ENCODE data around the gene C10orf62.
"Not testable (repeated sequence)": the region's sequence is repeated elsewhere in the genome, so short reads cannot be mapped to it uniquely, and the experiment has no call there.

The C10orf62 gene

GRCh38 chr10:97632949-97633884, 43.7 kb downstream of the C10orf62 start, which contains the start of gene MORN4:
Gene MORN4 (minus strand): TSS chr10:97633500. CDS start chr10:97619653, 13,847 bp downstream.
- DNase-seq: peak; percentile 94

GRCh38 chr10:97633921-97634320, 44.4 kb downstream of the C10orf62 start:
- DNase-seq: peak; percentile 56

GRCh38 chr10:97635577-97635976, 46.1 kb downstream of the C10orf62 start:
- no peak for DNase-seq

GRCh38 chr10:97639090-97639489, 49.6 kb downstream of the C10orf62 start:
- not testable (repeated sequence) for DNase-seq

GRCh38 chr10:97640174-97640867, 50.8 kb downstream of the C10orf62 start, which contains the start of gene PI4K2A:
Gene PI4K2A (plus strand): TSS chr10:97640671. CDS start chr10:97640743, 72 bp downstream.
- DNase-seq: peak; percentile 98
